Esophagus (tissue), 2 donors: ENCODE measurements around the gene TSHZ1. TPM values are rescaled to one million over a fixed set of nuclear protein-coding genes. Genes with fewer than 3 reads are reported as not detected.
A peak's percentile ranks its signal among the peaks of the same experiment; 100 is the strongest.

ENCODE experiments used
- H3K27ac ChIP-seq, 2 donors: one replicate each; pipeline ENCODE4 v1.5.1; 2013; ENCODE audit warnings: low read depth in 2 of 2, mild to moderate bottlenecking in 2 of 2, inconsistent platforms in 1 of 2, low read length in 1 of 2, moderate library complexity in 1 of 2
- H3K27me3 ChIP-seq, 2 donors: one replicate each; pipeline ENCODE4 v1.6.1; 2013; ENCODE audit warnings: low read length in 2 of 2, control low read depth in 1 of 2, mild to moderate bottlenecking in 1 of 2; ENCODE audit not compliant: insufficient read depth in 2 of 2, control insufficient read depth in 1 of 2
- H3K36me3 ChIP-seq, 2 donors: one replicate each; pipeline ENCODE4 v1.6.1; 2013; ENCODE audit warnings: low read length in 1 of 2; ENCODE audit not compliant: control insufficient read depth in 2 of 2, insufficient read depth in 2 of 2
- H3K4me1 ChIP-seq, 2 donors: one replicate each; pipeline ENCODE4 v1.6.1; 2013; ENCODE audit warnings: low read length in 1 of 2; ENCODE audit not compliant: control insufficient read depth in 2 of 2, insufficient read depth in 2 of 2
- H3K4me3 ChIP-seq, 2 donors: one replicate each; pipeline ENCODE4 v1.5.1; 2013; ENCODE audit warnings: low read length in 2 of 2, mild to moderate bottlenecking in 2 of 2, low read depth in 1 of 2, moderate library complexity in 1 of 2
- H3K9me3 ChIP-seq, 2 donors: one replicate each; pipeline ENCODE4 v1.6.1; 2013; ENCODE audit warnings: mild to moderate bottlenecking in 2 of 2, low read depth in 1 of 2, low read length in 1 of 2, moderate library complexity in 1 of 2; ENCODE audit not compliant: control insufficient read depth in 2 of 2, insufficient read depth in 1 of 2
- WGBS, 2 donors: extraction: QIAGEN DNeasy Blood & Tissue Kit; methylation state at CpG; one replicate each; pipeline ENCODE4 v1.1.7; 2013; 5-methylcytosine and 5-hydroxymethylcytosine counted together
- polyA plus RNA-seq, 2 donors: library from polyadenylated mRNA; stranded (reverse); fragments of 200-250 nt; gene quantifications; one replicate each; pipeline ENCODE4 v1.2.3, GENCODE V29; 2013
- donor health status: healthy with polysubstance abuse.
- donor health status: Bipolar disorder and iron deficiency.

TSHZ1 gene
- polyA plus RNA-seq, 2 donors = 4.7 to 6.7 TPM

- Histone ChIP-seq H3K9me3 (no peaks in the 10 kb centered on the region), H3K4me1 (peaks cover 4 to 10% of the 10 kb centered on the region in 2 donors), H3K27me3 (no peaks in the 10 kb centered on the region), H3K36me3 (peaks cover 0 to 13% of the 10 kb centered on the region in 2 donors), H3K4me3 (no peak overlapping the region), H3K27ac (no peak overlapping the region)
- WGBS, 2 donors = 71 to 80% methylated on average over 7 of the region's 7 CpGs
These were observed 9.9 kb upstream of the TSHZ1 start for GRCh38 chr18:75200605-75201280.

- Histone ChIP-seq H3K4me1 (peaks cover 4 to 10% of the 10 kb centered on the region in 2 donors), H3K4me3 (no peak overlapping the region), H3K36me3 (peaks cover 0 to 13% of the 10 kb centered on the region in 2 donors), H3K9me3 (no peaks in the 10 kb centered on the region), H3K27me3 (no peaks in the 10 kb centered on the region), H3K27ac (peak overlapping the region; percentile 61 to 66)
- WGBS, 2 donors = 69 to 80% methylated on average over 18 of the region's 18 CpGs
These were observed 9.0 kb upstream of the TSHZ1 start for GRCh38 chr18:75201282-75202270.

- H3K4me1 ChIP-seq = peaks cover 4 to 13% of the 10 kb centered on the region in 2 donors
- H3K9me3 ChIP-seq = no peaks in the 10 kb centered on the region
- 65 to 69% methylated on average over 6 of the region's 6 CpGs for WGBS, 2 donors
- no peaks in the 10 kb centered on the region for H3K27me3 ChIP-seq
- H3K36me3 ChIP-seq = peaks cover 0 to 13% of the 10 kb centered on the region in 2 donors
- H3K4me3 ChIP-seq = peak overlapping the region in 1 of 2 donors; percentile 13
- H3K27ac ChIP-seq = peak overlapping the region in 1 of 2 donors; percentile 53
These were observed 7.8 kb upstream of the TSHZ1 start for GRCh38 chr18:75202696-75203365.

GRCh38 chr18:75203416-75204268 is 7.0 kb upstream of the TSHZ1 start:
- Histone ChIP-seq H3K36me3 (peaks cover 0 to 13% of the 10 kb centered on the region in 2 donors), H3K9me3 (no peaks in the 10 kb centered on the region), H3K4me1 (peaks cover 4 to 13% of the 10 kb centered on the region in 2 donors), H3K4me3 (peak overlapping the region; percentile 50 to 69), H3K27ac (peak overlapping the region; percentile 53 to 74), H3K27me3 (no peaks in the 10 kb centered on the region)
- WGBS, 2 donors = 36 to 41% methylated on average over 24 of the region's 24 CpGs

- WGBS, 2 donors = 18 to 25% methylated on average over 32 to 35 of the region's 35 CpGs
- Histone ChIP-seq H3K4me1 (peaks cover 4 to 13% of the 10 kb centered on the region in 2 donors), H3K9me3 (no peaks in the 10 kb centered on the region), H3K27ac (peak overlapping the region; percentile 53 to 74), H3K36me3 (peaks cover 0 to 13% of the 10 kb centered on the region in 2 donors), H3K27me3 (no peaks in the 10 kb centered on the region), H3K4me3 (peak overlapping the region; percentile 50 to 69)
These were observed 6.3 kb upstream of the TSHZ1 start for GRCh38 chr18:75204269-75204731.

GRCh38 chr18:75204732-75205513 is 5.7 kb upstream of the TSHZ1 start:
- Histone ChIP-seq H3K4me3 (peak overlapping the region; percentile 50 to 69), H3K4me1 (peaks cover 4 to 13% of the 10 kb centered on the region in 2 donors), H3K36me3 (peaks cover 0 to 13% of the 10 kb centered on the region in 2 donors)

GRCh38 chr18:75205514-75206132 is 5.0 kb upstream of the TSHZ1 start:
- Histone ChIP-seq H3K36me3 (peaks cover 0 to 8% of the 10 kb centered on the region in 2 donors), H3K27ac (peak overlapping the region; percentile 53 to 74), H3K27me3 (no peaks in the 10 kb centered on the region), H3K4me3 (peak overlapping the region; percentile 50 to 69), H3K4me1 (peaks cover 4 to 13% of the 10 kb centered on the region in 2 donors), H3K9me3 (no peaks in the 10 kb centered on the region)
- 50 to 57% methylated on average over 16 of the region's 16 CpGs for WGBS, 2 donors

More at GRCh38 chr18:75204732-75205513, 5.7 kb upstream of the TSHZ1 start:
- no peaks in the 10 kb centered on the region for H3K27me3 ChIP-seq
- WGBS, 2 donors = 19 to 24% methylated on average over 60 to 75 of the region's 75 CpGs
- H3K9me3 ChIP-seq = no peaks in the 10 kb centered on the region
- H3K27ac ChIP-seq = peak overlapping the region; percentile 53 to 74
